HG03571 (cell line): ENCODE measurements around the gene SEMA5A.
A peak's percentile ranks its signal among the peaks of the same experiment; 100 is the strongest.
"Not testable (repeated sequence)": the region's sequence is repeated elsewhere in the genome, so short reads cannot be mapped to it uniquely, and the experiment has no call there.

Source experiments
- ATAC-seq: cut with Tn5 transposase; IDR thresholded peaks from one replicate; pipeline ENCODE4 v1.9.1; 2021; ENCODE audit not compliant: unreplicated experiment

SEMA5A gene

DNA sequence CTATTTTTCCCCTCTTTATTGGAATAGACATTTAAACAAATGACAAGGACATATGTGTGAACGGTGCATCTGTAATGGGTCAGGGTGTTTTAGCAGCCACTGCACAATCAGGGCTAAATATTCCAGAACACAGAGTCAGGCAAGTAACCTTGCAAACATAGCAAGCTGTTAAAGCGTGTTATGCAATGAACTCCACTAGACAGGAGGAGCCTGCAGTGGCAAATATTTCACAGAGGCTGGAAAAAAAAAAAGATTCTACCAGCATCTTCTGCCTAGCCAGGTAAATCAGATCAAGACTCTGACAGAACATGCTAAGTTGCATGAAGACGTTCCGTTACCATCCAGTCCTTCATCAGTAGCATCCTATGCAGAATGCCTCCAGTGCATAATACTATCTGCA is 171.8 kb downstream of the SEMA5A start:
- ATAC-seq = no peak

DNA sequence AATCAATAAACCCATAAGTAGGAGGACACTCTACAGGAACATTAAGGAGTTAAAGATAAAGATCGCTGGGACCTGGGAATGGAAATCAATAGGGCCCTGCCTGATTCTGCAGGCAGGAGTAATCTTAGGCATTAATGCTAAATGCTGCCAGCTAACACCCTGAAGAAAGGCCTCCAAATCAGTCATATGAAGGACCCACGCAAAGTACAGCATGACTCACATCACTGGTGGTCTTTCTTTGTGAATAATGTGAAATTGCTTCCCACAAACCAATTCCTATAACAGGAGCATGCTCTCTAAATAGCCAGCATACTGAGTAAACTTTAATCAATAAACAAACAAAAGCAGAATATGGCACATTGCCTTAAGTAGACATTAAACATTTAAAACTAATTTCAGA is 172.3 kb downstream of the SEMA5A start:
- no peak for ATAC-seq

DNA sequence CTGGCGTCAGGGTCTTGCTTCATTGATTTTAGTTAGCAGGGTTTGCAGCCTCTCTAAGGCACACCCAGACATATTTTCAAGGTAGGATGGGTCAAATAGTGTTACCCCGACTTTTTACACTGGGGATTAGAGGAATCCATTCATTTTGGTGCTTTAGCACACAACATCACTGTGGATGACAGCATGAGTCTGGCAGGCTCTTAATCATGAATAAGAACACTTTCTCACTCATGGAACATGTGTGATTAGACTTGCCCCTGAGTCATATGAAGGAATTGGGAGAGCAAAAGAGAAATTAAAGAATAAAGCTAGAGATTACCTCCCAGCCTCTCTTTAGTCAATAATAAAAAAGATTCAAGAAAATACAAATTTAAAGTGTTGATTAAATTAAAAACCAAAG is 175.6 kb downstream of the SEMA5A start:
- no peak for ATAC-seq

DNA sequence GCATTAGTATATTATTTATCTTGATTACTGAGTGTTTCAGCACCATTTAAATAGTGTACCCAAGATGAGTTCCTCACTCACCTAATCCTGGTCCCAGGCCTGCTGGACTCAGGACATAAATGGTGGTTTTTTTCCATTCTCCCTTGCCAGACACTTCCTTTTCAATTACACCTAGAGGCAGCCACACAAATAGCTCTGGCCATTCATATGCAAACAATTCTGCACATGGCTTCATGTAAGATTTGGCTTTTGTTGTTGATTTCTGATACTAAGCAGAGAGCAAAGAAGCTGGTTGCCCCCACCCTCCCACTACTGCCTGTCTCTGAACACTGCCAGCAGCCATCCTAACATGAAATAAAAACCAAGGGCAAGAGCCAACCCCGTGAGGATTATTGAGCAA is 180.4 kb downstream of the SEMA5A start:
- no peak for ATAC-seq

DNA sequence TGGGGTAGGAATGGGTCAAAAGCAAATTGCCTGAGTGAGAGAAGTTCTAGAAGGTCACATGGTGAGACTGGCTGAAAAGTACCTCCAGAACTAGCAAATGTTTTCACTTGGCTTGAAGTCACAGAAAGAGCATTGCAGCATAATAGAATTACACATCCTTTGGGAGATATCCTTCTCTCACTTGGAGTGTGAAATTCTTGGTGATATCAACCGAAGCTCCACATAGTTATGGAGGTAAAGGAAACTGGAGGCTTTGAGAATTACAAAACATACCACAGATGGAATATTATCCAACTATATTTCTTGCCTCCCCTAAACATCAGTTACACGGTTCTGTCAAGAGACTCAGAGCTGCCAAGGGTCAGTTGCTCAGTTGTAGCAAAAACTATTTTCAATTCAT is 182.4 kb downstream of the SEMA5A start:
- ATAC-seq = no peak

DNA sequence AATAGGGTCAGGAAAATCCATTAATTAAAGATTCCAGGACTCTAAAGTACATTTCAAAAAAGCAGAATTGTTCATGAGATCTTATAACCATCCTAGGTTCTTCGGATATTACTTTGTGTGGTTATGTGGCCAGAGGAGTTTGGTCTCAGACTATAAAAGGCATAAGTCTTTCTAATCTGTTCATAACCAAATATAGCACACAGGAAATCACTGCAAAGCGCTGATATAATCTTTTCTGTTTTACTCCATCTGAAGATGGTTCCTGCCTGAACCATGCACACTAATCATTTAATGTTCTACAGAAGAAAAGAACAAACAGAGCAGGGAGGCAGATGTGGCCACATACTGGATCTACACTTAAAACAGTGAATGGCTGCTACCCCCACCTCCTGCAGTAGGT is 182.8 kb downstream of the SEMA5A start:
- ATAC-seq = peak; percentile 61

DNA sequence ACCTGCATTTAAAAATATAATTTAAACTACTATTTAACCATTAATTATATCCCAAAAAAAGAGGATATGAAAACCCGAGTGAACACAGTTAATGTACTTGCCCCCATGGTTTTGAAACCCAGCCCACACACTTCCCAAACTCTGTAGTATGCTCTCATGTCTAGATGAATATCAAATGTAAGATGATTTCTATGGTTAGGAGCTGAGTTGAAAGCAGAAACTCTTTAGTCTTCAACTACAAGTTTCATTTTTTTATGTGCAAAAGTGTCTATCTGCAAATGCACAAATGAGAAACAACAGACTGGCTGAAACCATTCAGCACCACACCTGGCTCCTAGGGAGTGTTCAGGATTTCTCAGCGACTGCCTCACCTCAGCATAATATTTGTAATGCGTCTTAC is 183.3 kb downstream of the SEMA5A start:
- ATAC-seq = peak; percentile 40

DNA sequence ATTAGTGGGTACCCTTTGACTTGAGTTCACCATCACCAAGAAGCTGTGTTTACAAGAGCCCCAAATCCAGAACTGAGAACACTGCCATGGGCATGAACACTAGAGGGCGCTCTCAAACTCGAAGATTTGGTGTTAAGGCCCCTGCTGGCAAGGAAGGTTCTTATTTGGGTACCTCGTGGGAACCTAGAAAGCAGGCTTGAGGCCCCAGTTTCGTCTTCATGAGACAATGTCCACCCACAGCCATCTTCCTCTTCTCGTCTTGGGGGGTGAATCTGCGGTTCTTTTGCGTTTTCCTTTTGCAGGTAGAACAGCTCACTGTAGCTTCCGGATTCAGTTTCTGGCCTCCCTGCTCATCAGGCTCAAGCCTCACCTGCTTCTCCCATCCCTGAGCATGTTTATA is 184.0 kb downstream of the SEMA5A start:
- ATAC-seq = peak; percentile 41

DNA sequence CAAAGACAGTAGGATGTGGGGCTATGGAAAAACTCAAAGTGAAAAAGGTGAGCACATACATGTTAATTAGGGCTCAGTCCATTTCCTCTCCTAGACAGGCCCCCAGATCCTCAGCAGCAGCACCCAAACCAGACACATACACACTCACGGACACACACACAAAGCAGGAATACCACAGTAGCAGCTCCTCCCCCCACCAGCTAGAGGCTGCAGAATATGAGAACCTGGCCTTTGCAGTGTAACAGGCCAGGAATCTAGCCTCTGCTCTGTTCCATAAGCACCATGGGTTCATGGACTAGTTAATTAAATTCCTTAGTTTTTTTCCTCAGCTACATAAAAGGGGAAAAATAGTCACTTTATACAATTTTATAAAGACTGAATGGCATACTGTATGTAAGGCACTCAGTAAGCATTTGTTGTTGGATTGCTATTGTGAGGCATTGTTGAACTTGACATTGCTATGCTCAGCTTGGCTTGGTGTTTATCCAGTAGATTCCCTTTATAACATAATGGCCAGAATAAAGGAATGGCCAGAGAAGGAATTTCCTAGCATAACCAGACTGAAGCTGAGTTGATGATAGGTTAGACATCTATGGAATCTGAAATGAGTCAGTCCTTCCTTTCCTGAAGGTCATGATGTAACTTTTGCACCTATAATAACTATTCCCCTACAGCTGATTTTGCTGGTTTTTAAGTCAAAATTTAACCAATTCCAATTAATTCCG is 186.8 kb downstream of the SEMA5A start:
- no peak for ATAC-seq

DNA sequence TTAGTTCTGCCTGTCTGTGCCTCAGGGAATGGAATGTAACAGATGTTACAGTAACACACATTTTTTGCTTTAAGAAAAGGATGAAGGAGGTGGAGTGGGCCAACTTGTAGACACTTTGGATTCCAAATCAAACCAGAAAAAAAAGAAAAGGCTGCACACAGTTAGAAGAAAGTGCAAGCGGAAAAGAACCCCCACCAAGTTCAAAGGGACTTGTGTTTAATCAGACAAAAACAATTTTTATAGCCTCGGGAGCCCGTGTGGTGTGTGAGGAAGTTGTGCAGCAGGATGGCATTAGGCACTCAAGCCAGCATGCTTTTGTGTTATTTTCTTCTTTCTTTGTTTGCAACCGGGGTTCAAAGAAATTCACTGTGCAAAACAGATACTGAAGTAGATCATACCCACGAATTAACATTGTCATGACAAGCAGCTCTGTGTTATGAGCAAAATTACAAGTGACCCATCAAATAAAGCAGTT is 189.5 kb downstream of the SEMA5A start:
- ATAC-seq = no peak

DNA sequence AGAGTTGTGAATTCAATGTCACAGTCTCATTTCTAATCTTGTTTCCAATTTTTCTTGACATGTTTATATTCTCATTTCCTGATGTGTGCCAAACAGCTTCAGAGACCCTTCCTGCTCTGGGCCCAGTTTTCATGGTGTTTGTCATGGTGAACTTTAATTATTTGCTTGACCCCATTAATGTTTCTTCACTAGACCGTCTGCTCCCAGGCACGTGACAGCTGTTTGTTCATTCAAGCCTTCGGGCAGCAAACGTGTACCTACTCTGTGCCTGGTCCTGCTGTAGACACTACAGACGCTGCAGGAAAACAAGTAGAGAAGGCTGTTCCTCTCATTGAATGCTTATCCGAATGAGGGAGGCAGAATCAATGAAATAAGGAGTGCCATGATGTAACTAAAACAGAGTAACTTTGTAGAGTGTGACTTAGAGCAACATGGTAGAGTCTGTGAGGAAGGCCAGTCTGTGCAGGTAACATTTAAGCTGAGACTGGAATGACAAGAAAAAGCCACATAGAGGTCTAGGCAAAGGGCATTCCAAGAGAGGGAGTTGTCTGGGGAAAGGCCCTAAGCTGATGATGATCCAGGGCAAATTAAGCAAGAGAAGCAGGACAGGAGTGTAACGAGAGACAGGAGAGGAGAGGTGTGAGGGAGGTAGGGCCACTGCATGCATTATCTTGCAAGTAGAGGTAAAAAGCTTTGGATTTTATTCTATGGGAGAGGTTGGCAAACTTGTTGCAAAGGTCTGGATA is 191.4 kb downstream of the SEMA5A start:
- ATAC-seq = no peak

DNA sequence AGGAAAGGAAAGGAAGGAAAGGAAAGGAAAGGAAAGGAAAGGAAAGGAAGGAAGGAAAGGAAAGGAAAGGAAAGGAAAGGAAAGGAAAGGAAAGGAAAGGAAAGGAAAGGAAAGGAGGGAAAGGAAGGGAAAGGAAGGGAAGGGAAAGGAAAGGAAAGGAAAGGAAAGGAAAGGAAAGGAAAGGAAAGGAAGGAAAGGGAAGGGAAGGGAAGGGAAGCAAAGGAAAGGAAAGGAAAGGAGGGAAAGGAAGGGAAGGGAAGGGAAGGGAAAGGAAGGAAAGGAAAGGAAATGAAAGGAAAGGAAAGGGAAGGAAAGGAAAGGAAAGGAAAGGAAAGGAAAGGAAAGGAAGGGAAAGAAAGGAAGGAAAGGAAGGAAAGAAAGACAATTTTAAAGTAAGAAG is 192.8 kb downstream of the SEMA5A start:
- ATAC-seq = not testable (repeated sequence)

DNA sequence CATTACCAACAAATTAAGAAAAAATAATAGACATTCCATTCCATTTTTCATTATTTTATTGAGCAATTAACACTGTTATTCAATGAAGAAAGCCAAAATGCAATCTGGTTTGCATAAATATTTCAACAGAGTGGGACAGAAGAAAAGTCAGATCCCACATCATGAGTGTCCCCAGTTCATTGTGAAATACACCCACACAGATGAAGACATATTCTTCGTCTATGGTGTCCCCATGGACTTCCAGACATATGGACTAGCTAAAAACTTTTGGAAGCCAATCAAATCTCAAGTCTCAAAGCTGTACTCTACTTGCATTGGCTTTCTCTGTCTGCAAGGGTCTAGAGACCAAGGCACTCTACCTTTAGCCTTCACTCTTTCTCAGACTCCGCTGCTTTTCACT is 194.3 kb downstream of the SEMA5A start:
- ATAC-seq = no peak

DNA sequence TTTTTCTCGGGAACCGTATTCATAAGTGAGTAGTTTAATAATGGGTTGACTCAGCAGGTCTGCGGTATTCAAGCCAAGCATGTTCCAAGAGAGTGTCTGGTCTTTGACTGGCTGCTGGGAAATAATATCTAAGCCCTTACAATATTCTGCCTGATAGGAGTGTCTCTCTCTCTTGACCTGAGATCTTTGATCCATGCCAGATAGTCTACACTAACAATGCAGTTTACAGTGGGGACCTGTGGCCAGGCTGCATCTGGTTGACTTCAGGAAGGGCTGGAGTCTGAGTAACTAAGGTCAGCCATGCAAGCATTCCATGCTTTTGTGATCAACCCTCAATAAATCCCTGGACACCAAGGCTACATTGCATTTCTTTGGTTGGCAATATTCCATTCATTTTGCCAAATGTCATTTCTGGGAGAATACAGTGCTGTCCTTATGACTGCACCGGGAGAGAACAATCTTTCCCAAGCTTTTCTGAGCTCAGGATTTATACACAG is 195.5 kb downstream of the SEMA5A start:
- ATAC-seq = no peak

DNA sequence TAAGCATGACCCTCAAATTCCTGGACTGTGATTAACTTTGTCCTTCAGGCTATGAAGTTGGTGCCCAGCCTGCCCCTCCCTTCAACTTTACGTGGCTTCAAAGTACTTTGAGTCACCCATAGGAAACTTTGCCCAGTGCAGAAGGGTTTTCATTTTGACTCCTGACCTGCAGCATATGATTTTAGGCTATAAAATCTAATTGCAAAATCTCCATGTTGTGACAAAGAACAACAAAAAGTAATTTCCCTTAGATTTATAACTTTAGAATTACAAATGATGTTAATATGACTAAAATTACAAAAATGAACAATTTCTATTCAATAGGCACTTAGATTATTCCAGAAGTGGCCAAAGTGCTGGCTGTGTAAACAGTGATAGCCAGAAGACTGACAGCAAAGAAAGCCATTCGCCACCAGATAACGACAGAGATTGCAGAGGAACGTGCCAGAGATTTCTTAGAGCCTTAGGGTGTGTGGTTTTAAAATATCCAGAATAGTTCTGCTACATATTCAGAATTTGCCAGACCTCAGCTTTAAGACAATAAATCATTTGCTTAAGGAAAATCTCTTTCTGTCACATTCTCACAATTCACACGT is 197.4 kb downstream of the SEMA5A start:
- ATAC-seq = no peak

DNA sequence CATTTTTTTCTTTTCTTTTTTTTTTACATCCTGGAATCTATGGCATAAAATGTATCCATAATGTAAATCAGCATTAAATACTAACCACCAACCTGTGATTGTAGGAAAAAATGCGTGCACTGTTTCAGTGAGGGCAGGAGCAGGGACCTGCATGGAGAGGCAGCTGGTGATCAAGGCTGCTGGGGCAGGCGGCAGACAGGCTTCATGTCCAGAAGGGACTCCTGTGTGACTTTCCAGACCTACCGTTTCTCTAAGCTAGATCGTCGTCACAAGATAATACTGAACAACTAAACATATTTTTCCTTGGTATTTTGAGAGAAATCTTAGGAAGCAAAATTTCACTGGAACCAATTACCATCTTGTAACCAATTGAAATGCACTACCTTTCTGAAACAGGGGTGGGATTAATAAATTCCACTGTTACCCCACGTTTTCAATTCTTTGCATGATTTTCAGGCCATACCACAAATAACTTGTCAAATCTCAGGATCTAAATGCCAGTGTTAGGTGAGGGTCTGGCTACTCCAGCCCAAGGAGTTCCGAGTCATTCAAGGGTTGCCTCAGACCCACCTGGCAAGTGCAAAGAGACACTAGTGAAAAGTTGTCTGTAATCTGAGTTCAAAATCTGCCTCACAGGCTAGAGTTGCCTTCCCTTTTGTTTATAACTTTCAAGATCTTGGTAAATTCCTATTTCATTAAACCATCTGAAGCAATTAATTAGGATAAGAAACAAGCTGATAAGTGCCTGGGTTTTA is 198.2 kb downstream of the SEMA5A start:
- ATAC-seq = no peak

DNA sequence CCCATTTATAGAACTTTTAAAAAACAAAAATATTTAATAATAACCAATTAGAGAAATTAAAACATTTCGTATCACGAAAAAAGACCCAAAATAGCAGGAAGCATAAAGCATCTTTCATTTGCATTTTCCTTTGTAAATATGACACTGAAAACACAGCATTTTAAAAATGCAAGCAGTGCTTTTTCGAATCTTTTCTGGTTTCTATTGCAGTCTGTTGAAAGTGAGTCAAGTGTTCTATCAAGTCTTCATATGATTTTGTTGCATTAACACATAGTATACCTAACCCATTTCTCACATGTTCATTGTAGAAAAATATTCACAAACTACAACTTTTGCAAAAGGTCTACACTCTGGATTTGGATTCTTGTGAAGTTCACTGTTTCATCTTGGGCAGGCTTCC is 198.8 kb downstream of the SEMA5A start:
- no peak for ATAC-seq

DNA sequence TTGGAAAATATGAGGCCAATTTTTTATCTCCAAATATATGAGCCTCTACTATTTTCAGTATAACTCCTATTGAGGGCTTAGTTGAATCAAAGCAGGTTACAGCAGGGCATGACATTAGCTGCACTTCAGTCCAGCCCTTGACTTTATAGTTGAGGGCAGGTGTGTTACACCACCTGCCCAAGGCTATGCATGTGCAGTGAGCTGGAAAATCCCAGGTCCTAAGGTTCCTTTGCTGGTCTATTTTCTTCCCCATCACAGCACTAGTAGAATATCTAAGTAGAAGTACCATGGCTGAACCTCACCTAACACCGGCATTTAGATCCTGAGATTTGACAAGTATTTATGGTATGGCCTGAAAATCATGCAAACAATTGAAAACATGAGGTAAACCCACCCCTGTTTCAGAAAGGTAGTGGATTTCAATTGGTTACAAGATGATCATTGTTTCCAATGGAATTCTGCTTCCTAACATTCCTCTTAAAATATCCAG is 201.1 kb downstream of the SEMA5A start:
- no peak for ATAC-seq

DNA sequence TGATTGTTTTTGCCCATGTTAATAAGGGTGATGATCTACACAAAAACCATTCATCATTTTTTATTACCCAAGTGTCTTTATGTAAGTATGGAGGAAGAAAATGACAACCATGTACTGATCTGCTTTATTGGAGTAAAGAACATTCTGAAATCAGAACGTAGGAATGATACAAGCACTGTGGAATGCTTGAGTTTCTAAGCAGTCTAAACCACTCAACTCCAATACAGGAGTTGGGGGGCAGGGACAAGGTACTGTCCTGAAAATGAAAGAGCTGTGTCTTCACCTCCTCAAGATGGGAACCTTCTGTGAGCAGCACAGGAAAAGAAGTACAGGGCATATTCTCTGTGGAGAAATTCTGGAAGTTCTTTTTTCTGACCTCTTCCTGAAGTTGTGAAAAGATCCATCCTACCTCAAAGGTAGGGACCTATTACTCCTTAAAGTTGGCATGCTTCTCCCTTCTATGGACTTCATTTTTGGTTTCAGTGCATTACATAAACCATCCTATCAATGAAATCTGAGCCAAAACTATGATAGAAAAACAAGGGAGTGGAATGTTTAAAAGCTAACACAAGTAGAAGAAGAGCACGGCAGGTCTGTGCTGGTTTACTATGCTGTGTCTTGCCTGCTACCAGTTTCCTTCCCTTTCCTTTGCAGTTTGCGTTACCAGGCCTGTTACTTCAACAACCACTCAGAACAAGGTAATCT is 202.6 kb downstream of the SEMA5A start:
- no peak for ATAC-seq

DNA sequence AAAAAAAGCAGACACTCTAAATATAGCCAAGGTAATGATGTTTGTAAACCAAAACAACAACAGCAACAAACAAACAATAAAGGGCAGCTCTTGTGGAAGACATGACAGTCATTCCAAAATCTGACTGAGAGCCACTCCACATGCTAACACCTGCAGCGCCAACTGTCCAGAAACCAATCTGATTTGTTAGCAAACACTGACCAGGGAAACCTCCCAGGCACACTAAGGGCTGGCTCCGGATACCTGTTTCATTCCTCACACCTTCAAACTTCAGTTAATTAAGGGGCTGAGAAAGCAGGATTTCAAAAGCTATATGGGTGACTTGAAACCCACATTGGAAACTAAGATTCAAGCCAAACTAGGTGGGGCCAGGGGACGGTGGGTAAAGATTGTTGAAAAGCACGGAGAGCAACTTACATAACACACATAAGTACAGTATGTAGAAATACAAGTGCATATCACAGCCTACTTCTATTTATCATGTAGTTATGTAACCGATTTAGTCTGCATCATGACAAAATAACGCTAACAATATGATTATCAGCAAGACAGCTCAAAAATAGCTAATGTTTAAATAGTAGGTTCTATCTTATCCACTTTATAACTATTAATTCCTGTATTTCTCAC is 203.6 kb downstream of the SEMA5A start:
- ATAC-seq = no peak
